HepG2 (cell line): ENCODE results near the gene HMCN2. TPM values are rescaled to one million over a fixed set of nuclear protein-coding genes. Genes with fewer than 3 reads are reported as not detected.

ENCODE experiments used
- ATAC-seq: fragments of 200-7000 bp; cut with Tn5 transposase; 3 replicates; pipeline ENCODE4 v1.9.1; 2020; ENCODE audit warnings: mild to moderate bottlenecking, moderate library complexity
- BruUV-seq: library from RNA; stranded (reverse); fragments of 400-500 nt; replicated peaks from 2 replicates; lab custom pipeline; 2021; lab: Mats Ljungman, UMichigan
- CTCF ChIA-PET: fragments of 300-600 bp; formaldehyde crosslinking; extraction: SDS; loops from one replicate; lab custom pipeline; 2021; ENCODE audit warnings: low total read pairs, inconsistent platforms, low intra/inter-chr PET ratio; lab: Yijun Ruan, JAX
- POLR2A ChIA-PET: fragments of 350-600 bp; sonication (Branson Sonifier 250); formaldehyde crosslinking; loops from one replicate; lab custom pipeline; 2020; ENCODE audit warnings: antibody characterized with exemption, inconsistent platforms; lab: Yijun Ruan, JAX
- DNase-seq: peaks from one replicate; pipeline ENCODE4 v3.0.0-alpha.2; 2015; ENCODE audit warnings: low spot score
- FAIRE-seq: peaks from 3 replicates; lab custom pipeline; 2011; peaks lifted over from hg19 to GRCh38; lab: Jason Lieb, UNC
- H2AFZ ChIP-seq: one replicate; pipeline ENCODE4 v1.6.1; 2011; ENCODE audit warnings: low read length, inconsistent platforms
- H3K27ac ChIP-seq: fragments of 300-600 bp; 3 replicates; pipeline ENCODE4 v1.8.0; 2011; ENCODE audit warnings: mixed run types, mild to moderate bottlenecking, mixed read lengths, low read length, inconsistent platforms; ENCODE audit not compliant: insufficient read depth; ENCODE audit errors: extremely low read length
- H3K27me3 ChIP-seq, 2 experiments: fragments of 200-600 bp in 1 of 2; 2 replicates in 1 of 2; 3 replicates in 1 of 2; pipeline versions ENCODE4 v1.6.0 to v1.8.0; 2011; ENCODE audit warnings: low read length in 2 of 2, mild to moderate bottlenecking in 2 of 2, moderate library complexity in 2 of 2, inconsistent platforms in 1 of 2; ENCODE audit not compliant: insufficient read depth in 2 of 2, control insufficient read depth in 1 of 2
- H3K36me3 ChIP-seq, 2 experiments: fragments of 200-600 bp in 1 of 2; replicated peaks in 1 of 2; 2 replicates in 1 of 2; 3 replicates in 1 of 2; pipeline versions ENCODE4 v1.5.1 to v1.8.0; 2011; ENCODE audit warnings: low read length in 2 of 2, inconsistent platforms in 1 of 2; ENCODE audit not compliant: insufficient read depth in 2 of 2, control insufficient read depth in 1 of 2
- H3K4me1 ChIP-seq: 2 replicates; pipeline ENCODE4 v1.5.1; 2012; ENCODE audit warnings: low read length, inconsistent platforms; ENCODE audit not compliant: insufficient read depth
- H3K4me2 ChIP-seq: 2 replicates; pipeline ENCODE4 v1.6.0; 2011; ENCODE audit warnings: low read depth, low read length, inconsistent platforms
- H3K4me3 ChIP-seq, 3 experiments: fragments of 200-600 bp in 1 of 3; sonication (generic), shearing (Covaris generic) in 1 of 3; replicated peaks in 1 of 3; 2 replicates each; pipeline ENCODE4 v1.5.1; 2011 to 2016; ENCODE audit warnings: low read length in 3 of 3, inconsistent platforms in 2 of 3, low read depth in 2 of 3, mild to moderate bottlenecking in 2 of 3, control low read depth in 1 of 3, mixed read lengths in 1 of 3; ENCODE audit not compliant: insufficient read depth in 1 of 3
- H3K79me2 ChIP-seq: one replicate; pipeline ENCODE4 v1.6.1; 2011; ENCODE audit warnings: low read length, inconsistent platforms; ENCODE audit not compliant: insufficient read depth
- H3K9ac ChIP-seq: 2 replicates; pipeline ENCODE4 v1.6.0; 2011; ENCODE audit warnings: mild to moderate bottlenecking, low read depth, low read length, inconsistent platforms; ENCODE audit not compliant: insufficient read depth
- H3K9me3 ChIP-seq: 2 replicates; pipeline ENCODE4 v1.5.1; 2012; ENCODE audit warnings: mild to moderate bottlenecking, low read length
- H4K20me1 ChIP-seq: 2 replicates; pipeline ENCODE4 v1.6.0; 2011; ENCODE audit warnings: inconsistent platforms, mild to moderate bottlenecking, low read length, moderate library complexity; ENCODE audit not compliant: insufficient read depth
- BCL6 ChIP-seq: IDR thresholded peaks from 2 replicates; pipeline ENCODE4 v1.6.1; 2016; ENCODE audit warnings: missing genetic modification reagents, missing compliant biosample characterization
- BRD4 ChIP-seq: sonication (generic); formaldehyde crosslinking; IDR thresholded peaks from 2 replicates; pipeline ENCODE4 v1.4.0; 2020; ENCODE audit warnings: missing genetic modification reagents
- CTCF ChIP-seq: sonication (generic); formaldehyde crosslinking; IDR thresholded peaks from 2 replicates; pipeline ENCODE4 v1.5.0; 2020; ENCODE audit warnings: mild to moderate bottlenecking, missing genetic modification reagents, moderate library complexity
- GZF1 ChIP-seq: sonication (generic); formaldehyde crosslinking; IDR thresholded peaks from 2 replicates; pipeline ENCODE4 v1.5.1; 2020; ENCODE audit warnings: mild to moderate bottlenecking, missing genetic modification reagents
- IRF2 ChIP-seq: IDR thresholded peaks from 2 replicates; pipeline ENCODE4 v1.6.1; 2018; ENCODE audit warnings: missing genetic modification reagents, missing compliant biosample characterization
- RAD21 ChIP-seq: fragments of 450-650 bp; formaldehyde crosslinking; IDR thresholded peaks from 2 replicates; pipeline ENCODE4 v1.5.0; 2020; ENCODE audit warnings: mild to moderate bottlenecking
- RXRB ChIP-seq: IDR thresholded peaks from 2 replicates; pipeline ENCODE4 v1.6.1; 2016; ENCODE audit warnings: borderline replicate concordance, missing genetic modification reagents, missing compliant biosample characterization
- SAP130 ChIP-seq: IDR thresholded peaks from 2 replicates; pipeline ENCODE4 v1.6.1; 2016; ENCODE audit warnings: low read depth
- SIN3B ChIP-seq: fragments of 150-350 bp; IDR thresholded peaks from 2 replicates; pipeline ENCODE4 v1.6.1; 2014; ENCODE audit warnings: low read length
- SKI ChIP-seq: fragments of 450-650 bp; IDR thresholded peaks from one replicate; pipeline ENCODE4 v1.6.1; 2018; ENCODE audit warnings: mild to moderate bottlenecking; ENCODE audit not compliant: partially characterized antibody
- STAG1 ChIP-seq: sonication (generic); formaldehyde crosslinking; IDR thresholded peaks from 2 replicates; pipeline ENCODE4 v1.4.0; 2020; ENCODE audit warnings: missing genetic modification reagents
- TCF7L2 ChIP-seq: IDR thresholded peaks from 2 replicates; pipeline ENCODE4 v1.6.1; 2011; ENCODE audit warnings: mild to moderate bottlenecking, low read depth, low read length, moderate library complexity
- ZBTB7A ChIP-seq: sonication (generic); formaldehyde crosslinking; IDR thresholded peaks from 2 replicates; pipeline ENCODE4 v1.8.0; 2022; ENCODE audit warnings: mild to moderate bottlenecking, missing genetic modification reagents
- ZC3H4 ChIP-seq: sonication (generic); formaldehyde crosslinking; IDR thresholded peaks from 2 replicates; pipeline ENCODE4 v1.4.0; 2020; ENCODE audit warnings: missing genetic modification reagents, borderline replicate concordance
- ZFP82 ChIP-seq: sonication (generic); formaldehyde crosslinking; IDR thresholded peaks from 2 replicates; pipeline ENCODE4 v1.5.1; 2020; ENCODE audit warnings: mild to moderate bottlenecking, missing genetic modification reagents, borderline replicate concordance
- ZNF121 ChIP-seq: sonication (generic); formaldehyde crosslinking; IDR thresholded peaks from 2 replicates; pipeline ENCODE4 v1.5.0; 2020; ENCODE audit warnings: mild to moderate bottlenecking, missing genetic modification reagents
- ZNF251 ChIP-seq: sonication (generic); formaldehyde crosslinking; IDR thresholded peaks from 2 replicates; pipeline ENCODE4 v1.9.0; 2021; ENCODE audit warnings: mild to moderate bottlenecking, missing genetic modification reagents
- ZNF550 ChIP-seq: sonication (generic); formaldehyde crosslinking; IDR thresholded peaks from 2 replicates; pipeline ENCODE4 v1.4.0; 2020; ENCODE audit warnings: mild to moderate bottlenecking, missing genetic modification reagents, borderline replicate concordance
- WGBS: methylation state at CpG from one replicate; pipeline ENCODE4 v1.1.6; 2017; ENCODE audit warnings: low lambda C conversion rate; 5-methylcytosine and 5-hydroxymethylcytosine counted together
- in situ Hi-C: cut with HindIII; loops from 2 replicates; pipeline ENCODE4 v1.10.0; 2017; ENCODE audit warnings: low pct_unique_long_range_greater_than_20kb; ENCODE audit not compliant: extremely low pct_ligation_motif_present
- intact Hi-C: fragments of 100-400 bp; cut with micrococcal nuclease; formaldehyde crosslinking; loops from one replicate; pipeline ENCODE4 v1.10.0; 2022; ENCODE audit not compliant: unreplicated experiment
- polyA plus RNA-seq, 8 experiments: library from polyadenylated mRNA; depleted of rRNA in 3 of 8; stranded (reverse) in 7 of 8; unstranded in 1 of 8; fragments of >200 nt; fragmentation: Illumina TruSeq in 4 of 8; extraction: Trizol in 4 of 8; gene quantifications; 2 replicates each; pipeline versions ENCODE4 v1.2.1 to v1.2.3, GENCODE V29; 2011 to 2016; ENCODE audit warnings: low read depth in 4 of 8, missing spikeins in 1 of 8, mixed read lengths in 1 of 8; ENCODE audit not compliant: insufficient read depth in 1 of 8
- total RNA-seq, 5 experiments: library from RNA; depleted of rRNA; stranded (reverse); fragments of >200 nt; fragmentation: Illumina TruSeq; extraction: Trizol; gene quantifications; 2 replicates each; pipeline ENCODE4 v1.2.3, GENCODE V29; 2016; ENCODE audit warnings: low read depth in 1 of 5
- TF ChIP-seq, protein P1 (sequence below): sonication (generic); formaldehyde crosslinking; IDR thresholded peaks from 2 replicates; pipeline ENCODE4 v1.4.0; 2020; ENCODE audit warnings: missing genetic modification reagents
- TF ChIP-seq, protein P2 (sequence below): IDR thresholded peaks from 2 replicates; pipeline ENCODE4 v1.6.1; 2016; ENCODE audit warnings: low read depth, borderline replicate concordance
- TF ChIP-seq, protein P3 (sequence below): sonication (generic); formaldehyde crosslinking; IDR thresholded peaks from 2 replicates; pipeline ENCODE4 v1.8.0; 2022; ENCODE audit warnings: mild to moderate bottlenecking, missing genetic modification reagents, borderline replicate concordance

HMCN2 gene
- total and polyA plus RNA-seq, 2 of the 13 experiments (the other 11 are each of a cell fraction or from before 2014, with no cell fraction given) = 0.09 TPM; not detected in 1

DNA sequence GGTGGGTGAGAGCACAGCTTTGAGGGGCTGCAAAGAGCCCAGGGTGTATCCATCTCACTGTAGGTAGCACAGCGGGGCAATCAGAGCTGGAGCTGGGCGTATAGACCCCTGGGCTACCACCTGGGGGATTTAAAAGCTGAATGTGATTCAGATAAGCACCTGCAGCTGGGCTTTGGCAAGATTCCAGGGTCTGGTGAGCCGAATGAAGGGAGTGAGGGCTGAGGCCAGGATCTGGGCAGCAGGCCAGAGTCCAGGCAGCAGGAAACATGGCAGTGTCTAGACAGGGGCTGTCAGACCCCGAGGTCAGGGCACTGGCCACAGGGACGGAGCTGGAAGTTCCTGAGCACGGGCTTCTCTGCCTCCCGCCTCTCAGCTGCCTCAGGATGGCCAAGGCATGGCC, 187.9 kb downstream of the HMCN2 start:
- Histone ChIP-seq H3K4me2 (peak overlapping the region; percentile 11; the same call in 1 of the 2 replicates), H4K20me1 (peaks cover 14% of the 10 kb centered on the region; the same call in 1 of the 2 replicates), H3K27me3 (no peaks in the 10 kb centered on the region; a peak in 1 of 5 replicates), H3K4me1 (peaks cover 59% of the 10 kb centered on the region), H3K36me3 (no peaks in the 10 kb centered on the region), H3K4me3 (no peak overlapping the region; a peak in 1 of 6 replicates), H2AFZ (no peak overlapping the region), H3K9ac (no peak overlapping the region), H3K9me3 (no peaks in the 10 kb centered on the region), H3K79me2 (no peaks in the 10 kb centered on the region), H3K27ac (no peak overlapping the region)
- ATAC-seq = peak; percentile 32
- peak; percentile 61 for DNase-seq
- WGBS = 0% methylated on average over 2 of the region's 7 CpGs
- FAIRE-seq = no peak
- CTCF ChIA-PET = no interaction called here
- intact Hi-C loops (loop anchor here (5.0 to 10.0 kb wide), 2 partner anchors 151 to 389 kb away; no protein-coding TSS in a partner anchor), in situ Hi-C loops (loop anchor here (5.0 kb wide), 1 partner anchor 229 kb away; no protein-coding TSS in a partner anchor)
- no TSS peak for BruUV-seq
- POLR2A ChIA-PET = interaction anchor here (1.0 to 1.9 kb wide), 4 partner anchors 45 to 243 kb away, joined by 3 to 5 read pairs (median 3); no protein-coding TSS in a partner anchor
- no peak for TF ChIP-seq ZC3H4
- peak; percentile 46; the same call in 1 of the 2 replicates for TF ChIP-seq SAP130 (CRISPR knock-in tag)
- peak; percentile 89 for TF ChIP-seq SKI
- TF ChIP-seq, protein P1, sequence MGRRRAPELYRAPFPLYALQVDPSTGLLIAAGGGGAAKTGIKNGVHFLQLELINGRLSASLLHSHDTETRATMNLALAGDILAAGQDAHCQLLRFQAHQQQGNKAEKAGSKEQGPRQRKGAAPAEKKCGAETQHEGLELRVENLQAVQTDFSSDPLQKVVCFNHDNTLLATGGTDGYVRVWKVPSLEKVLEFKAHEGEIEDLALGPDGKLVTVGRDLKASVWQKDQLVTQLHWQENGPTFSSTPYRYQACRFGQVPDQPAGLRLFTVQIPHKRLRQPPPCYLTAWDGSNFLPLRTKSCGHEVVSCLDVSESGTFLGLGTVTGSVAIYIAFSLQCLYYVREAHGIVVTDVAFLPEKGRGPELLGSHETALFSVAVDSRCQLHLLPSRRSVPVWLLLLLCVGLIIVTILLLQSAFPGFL (CRISPR knock-in tag) = no peak
- TF ChIP-seq RXRB (CRISPR knock-in tag) = 0 out of 2 replicates have a peak, but pooled peaks have one; percentile 28
- TF ChIP-seq, protein P2, sequence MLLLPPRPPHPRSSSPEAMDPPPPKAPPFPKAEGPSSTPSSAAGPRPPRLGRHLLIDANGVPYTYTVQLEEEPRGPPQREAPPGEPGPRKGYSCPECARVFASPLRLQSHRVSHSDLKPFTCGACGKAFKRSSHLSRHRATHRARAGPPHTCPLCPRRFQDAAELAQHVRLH (CRISPR knock-in tag) = no peak
- TF ChIP-seq IRF2 (CRISPR knock-in tag) = no peak
- TF ChIP-seq RAD21 (CRISPR knock-in tag) = no peak
- no peak for TF ChIP-seq ZNF251
- no peak for TF ChIP-seq CTCF (CRISPR knock-in tag)
- no peak for TF ChIP-seq TCF7L2
- TF ChIP-seq ZNF550 = no peak
- no peak for TF ChIP-seq BRD4 (CRISPR knock-in tag)
- peak; percentile 54 for TF ChIP-seq BCL6 (CRISPR knock-in tag)
- no peak for TF ChIP-seq GZF1
- TF ChIP-seq ZFP82 = no peak
- no peak for TF ChIP-seq ZNF121 (CRISPR knock-in tag)
- TF ChIP-seq ZBTB7A (CRISPR knock-in tag) = 0 out of 2 replicates have a peak, but pooled peaks have one; percentile 11
- TF ChIP-seq STAG1 (CRISPR knock-in tag) = 0 out of 2 replicates have a peak, but pooled peaks have one; percentile 5
- TF ChIP-seq SIN3B = no peak
- TF ChIP-seq, protein P3, sequence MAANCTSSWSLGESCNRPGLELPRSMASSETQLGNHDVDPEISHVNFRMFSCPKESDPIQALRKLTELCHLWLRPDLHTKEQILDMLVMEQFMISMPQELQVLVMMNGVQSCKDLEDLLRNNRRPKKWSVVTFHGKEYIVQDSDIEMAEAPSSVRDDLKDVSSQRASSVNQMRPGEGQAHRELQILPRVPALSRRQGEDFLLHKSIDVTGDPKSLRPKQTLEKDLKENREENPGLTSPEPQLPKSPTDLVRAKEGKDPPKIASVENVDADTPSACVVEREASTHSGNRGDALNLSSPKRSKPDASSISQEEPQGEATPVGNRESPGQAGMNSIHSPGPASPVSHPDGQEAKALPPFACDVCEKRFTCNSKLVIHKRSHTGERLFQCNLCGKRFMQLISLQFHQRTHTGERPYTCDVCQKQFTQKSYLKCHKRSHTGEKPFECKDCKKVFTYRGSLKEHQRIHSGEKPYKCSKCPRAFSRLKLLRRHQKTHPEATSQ (CRISPR knock-in tag) = no peak
